H1 (cell line): ENCODE measurements around the gene KRT75. TPM values are rescaled to one million over a fixed set of nuclear protein-coding genes. Genes with fewer than 3 reads are reported as not detected.

Experiments used
- CTCF ChIA-PET: fragments of 300-600 bp; sonication (Branson Sonifier 250); formaldehyde crosslinking; loops from one replicate; lab custom pipeline; 2021; ENCODE audit not compliant: partially characterized antibody; lab: Charles Lee
- POLR2A ChIA-PET: fragments of 300-600 bp; sonication (Branson Sonifier 250); formaldehyde crosslinking; loops from one replicate; lab custom pipeline; 2021; ENCODE audit warnings: inconsistent platforms; ENCODE audit not compliant: partially characterized antibody; lab: Charles Lee
- DNase-seq, 2 experiments: peaks; one replicate each; pipeline versions ENCODE4 v3.0.0 to v3.0.0-alpha.2; 2010 to 2022; ENCODE audit warnings: low spot score in 2 of 2, low read depth in 1 of 2, mixed read lengths in 1 of 2
- FAIRE-seq: peaks from 2 replicates; lab custom pipeline; 2011; peaks lifted over from hg19 to GRCh38; lab: Jason Lieb, UNC
- H2AFZ ChIP-seq: 2 replicates; pipeline ENCODE4 v1.8.1; 2012; ENCODE audit warnings: low read length, inconsistent platforms
- H2AK5ac ChIP-seq: 2 replicates; pipeline ENCODE4 v1.6.1; 2013; ENCODE audit warnings: low read depth, low read length
- H2BK120ac ChIP-seq: replicated peaks from 2 replicates; pipeline ENCODE3; 2013; ENCODE audit warnings: low read depth, low read length, inconsistent platforms
- H2BK12ac ChIP-seq: 2 replicates; pipeline ENCODE4 v1.6.1; 2013; ENCODE audit warnings: low read depth, low read length
- H2BK15ac ChIP-seq: 2 replicates; pipeline ENCODE4 v1.6.1; 2013; ENCODE audit warnings: low read length
- H2BK20ac ChIP-seq: 2 replicates; pipeline ENCODE4 v1.6.1; 2013; ENCODE audit warnings: low read length
- H2BK5ac ChIP-seq: 2 replicates; pipeline ENCODE4 v1.6.1; 2013; ENCODE audit warnings: low read depth, low read length
- H3K14ac ChIP-seq: 2 replicates; pipeline ENCODE4 v1.6.1; 2013; ENCODE audit warnings: inconsistent platforms; ENCODE audit not compliant: insufficient read length
- H3K18ac ChIP-seq: 2 replicates; pipeline ENCODE4 v1.6.1; 2013; ENCODE audit warnings: low read length; ENCODE audit errors: extremely low read depth
- H3K23ac ChIP-seq: 2 replicates; pipeline ENCODE4 v1.6.1; 2013; ENCODE audit warnings: inconsistent platforms; ENCODE audit not compliant: insufficient read length
- H3K23me2 ChIP-seq: 2 replicates; pipeline ENCODE4 v1.6.1; 2013; ENCODE audit warnings: low read depth, low read length
- H3K27ac ChIP-seq: 2 replicates; pipeline ENCODE4 v1.6.1; 2011; ENCODE audit warnings: low read depth, low read length, inconsistent platforms
- H3K27me3 ChIP-seq, 4 experiments: replicated peaks in 1 of 4; 1 replicate in 1 of 4; 2 replicates in 3 of 4; pipeline versions ENCODE4 v1.6.1 to v1.8.1; 2011 to 2013; ENCODE audit warnings: low read length in 3 of 4, mild to moderate bottlenecking in 3 of 4, inconsistent platforms in 2 of 4, mixed read lengths in 2 of 4, moderate library complexity in 1 of 4; ENCODE audit not compliant: control insufficient read depth in 3 of 4, insufficient read depth in 3 of 4; ENCODE audit errors: extremely low read depth in 1 of 4
- H3K36me3 ChIP-seq, 4 experiments: 2 replicates each; pipeline versions ENCODE4 v1.6.1 to v1.8.1; 2011 to 2013; ENCODE audit warnings: mild to moderate bottlenecking in 4 of 4, low read length in 3 of 4, moderate library complexity in 2 of 4, control low read depth in 1 of 4, inconsistent platforms in 1 of 4; ENCODE audit not compliant: insufficient read depth in 4 of 4, control insufficient read depth in 2 of 4
- H3K4ac ChIP-seq: replicated peaks from 2 replicates; pipeline ENCODE3; 2013; ENCODE audit warnings: low read length, low read depth, mixed read lengths, inconsistent platforms; ENCODE audit not compliant: insufficient read length
- H3K4me1 ChIP-seq, 4 experiments: replicated peaks in 1 of 4; 1 replicate in 1 of 4; 2 replicates in 3 of 4; pipeline versions ENCODE4 v1.6.1 to v1.8.1; 2011 to 2013; ENCODE audit warnings: low read length in 3 of 4, inconsistent platforms in 2 of 4, mixed read lengths in 1 of 4; ENCODE audit not compliant: insufficient read depth in 4 of 4, control insufficient read depth in 3 of 4
- H3K4me2 ChIP-seq, 2 experiments: 2 replicates each; pipeline versions ENCODE4 v1.6.1 to v1.8.1; 2011 to 2013; ENCODE audit warnings: low read depth in 2 of 2, low read length in 2 of 2, control low read depth in 1 of 2, inconsistent platforms in 1 of 2, mild to moderate bottlenecking in 1 of 2; ENCODE audit not compliant: insufficient read depth in 1 of 2
- H3K4me3 ChIP-seq, 4 experiments: fragments of 200-600, 300-600 bp in 1 of 4; sonication (generic), shearing (Covaris generic), sonication (Bioruptor Twin) in 1 of 4; 2 replicates each; pipeline versions ENCODE4 v1.5.1 to v1.8.1; 2011 to 2016; ENCODE audit warnings: low read length in 4 of 4, low read depth in 3 of 4, control low read depth in 2 of 4, inconsistent platforms in 2 of 4, mild to moderate bottlenecking in 2 of 4, mixed read lengths in 1 of 4, moderate library complexity in 1 of 4; ENCODE audit not compliant: insufficient read depth in 2 of 4; ENCODE audit errors: extremely low read depth in 1 of 4
- H3K56ac ChIP-seq: replicated peaks from 2 replicates; pipeline ENCODE3; 2013; ENCODE audit warnings: low read depth, mild to moderate bottlenecking, mixed read lengths, low read length, inconsistent platforms; ENCODE audit not compliant: insufficient read length
- H3K79me1 ChIP-seq: 2 replicates; pipeline ENCODE4 v1.6.1; 2013; ENCODE audit warnings: low read depth, low read length, control low read depth
- H3K79me2 ChIP-seq, 2 experiments: 2 replicates each; pipeline versions ENCODE4 v1.6.1 to v1.8.1; 2012 to 2013; ENCODE audit warnings: low read length in 2 of 2, mild to moderate bottlenecking in 2 of 2, inconsistent platforms in 1 of 2; ENCODE audit not compliant: insufficient read depth in 2 of 2, control insufficient read depth in 1 of 2
- H3K9ac ChIP-seq, 4 experiments: replicated peaks in 1 of 4; 1 replicate in 1 of 4; 2 replicates in 3 of 4; pipeline versions ENCODE4 v1.6.1 to v1.8.1; 2011 to 2013; ENCODE audit warnings: low read depth in 3 of 4, low read length in 3 of 4, control low read depth in 2 of 4, mild to moderate bottlenecking in 2 of 4, moderate library complexity in 2 of 4, inconsistent platforms in 1 of 4; ENCODE audit errors: extremely low read depth in 1 of 4
- H3K9me3 ChIP-seq, 2 experiments: 2 replicates each; pipeline versions ENCODE4 v1.6.1 to v1.8.1; 2012 to 2013; ENCODE audit warnings: mild to moderate bottlenecking in 2 of 2, moderate library complexity in 2 of 2, control low read depth in 1 of 2, inconsistent platforms in 1 of 2, low read depth in 1 of 2, low read length in 1 of 2, mixed read lengths in 1 of 2; ENCODE audit not compliant: insufficient read depth in 2 of 2
- H4K20me1 ChIP-seq, 2 experiments: replicated peaks in 1 of 2; 2 replicates each; pipeline versions ENCODE3 to v1.8.1; 2011 to 2013; ENCODE audit warnings: inconsistent platforms in 2 of 2, low read length in 2 of 2, mild to moderate bottlenecking in 1 of 2; ENCODE audit not compliant: insufficient read depth in 2 of 2, control insufficient read depth in 1 of 2
- H4K5ac ChIP-seq: 2 replicates; pipeline ENCODE4 v1.6.1; 2013; ENCODE audit warnings: low read length, low read depth, mixed read lengths, inconsistent platforms; ENCODE audit not compliant: insufficient read length
- H4K8ac ChIP-seq: 2 replicates; pipeline ENCODE4 v1.8.0; 2013; ENCODE audit warnings: mild to moderate bottlenecking, moderate library complexity, low read length, inconsistent platforms; ENCODE audit not compliant: insufficient read depth; ENCODE audit errors: extremely low read depth
- H4K91ac ChIP-seq: replicated peaks from 2 replicates; pipeline ENCODE3; 2013; ENCODE audit warnings: low read length, mixed read lengths, inconsistent platforms; ENCODE audit not compliant: insufficient read length
- CTCF ChIP-seq, 3 experiments: IDR thresholded peaks; 1 replicate in 2 of 3; 2 replicates in 1 of 3; pipeline versions ENCODE4 v1.5.1 to v1.6.1; 2011; ENCODE audit warnings: low read length in 3 of 3, mild to moderate bottlenecking in 3 of 3, inconsistent platforms in 2 of 3, low read depth in 1 of 3, moderate library complexity in 1 of 3; ENCODE audit not compliant: insufficient read depth in 1 of 3; ENCODE audit errors: control extremely low read depth in 1 of 3
- RAD21 ChIP-seq, 2 experiments: IDR thresholded peaks in 1 of 2; conservative IDR thresholded peaks in 1 of 2; 2 replicates each; pipeline ENCODE4 v1.6.1; 2011; ENCODE audit warnings: low read depth in 2 of 2, low read length in 2 of 2, improper control_type of control experiment in 1 of 2, inconsistent platforms in 1 of 2, mild to moderate bottlenecking in 1 of 2, moderate library complexity in 1 of 2
- SIN3A ChIP-seq, 2 experiments: IDR thresholded peaks in 1 of 2; conservative IDR thresholded peaks in 1 of 2; 2 replicates each; pipeline ENCODE4 v1.6.1; 2011 to 2012; ENCODE audit warnings: low read length in 2 of 2, improper control_type of control experiment in 1 of 2, low read depth in 1 of 2, mild to moderate bottlenecking in 1 of 2
- WGBS, 2 experiments: shearing (Covaris generic) in 1 of 2; methylation state at CpG; one replicate each; pipeline versions ENCODE4 v1.1.6 to v1.1.7; 2013 to 2015; ENCODE audit warnings: low lambda C conversion rate in 2 of 2, mixed read lengths in 2 of 2, inconsistent platforms in 1 of 2, low coverage in 1 of 2, missing lambda C conversion rate in 1 of 2; ENCODE audit not compliant: insufficient replicate concordance in 2 of 2, insufficient coverage in 1 of 2, insufficient read length in 1 of 2; ENCODE audit errors: extremely low coverage in 1 of 2, missing lambda C conversion rate in 1 of 2; 5-methylcytosine and 5-hydroxymethylcytosine counted together
- polyA plus RNA-seq, 7 experiments: library from polyadenylated mRNA; depleted of rRNA in 3 of 7; stranded (reverse) in 5 of 7; unstranded in 2 of 7; fragments of >200 nt in 5 of 7; fragments of 200-250 nt in 2 of 7; gene quantifications; 1 replicate in 5 of 7; 2 replicates in 1 of 7; 4 replicates in 1 of 7; pipeline versions ENCODE4 v1.2.1 to v1.2.3, GENCODE V29; 2011 to 2013; ENCODE audit warnings: missing spikeins in 2 of 7, mixed read lengths in 2 of 7
- total RNA-seq: library from RNA; stranded (reverse); fragmentation: NEBNext Ultra II Directional; extraction: Animal tissue kit (Norgen Biotek cat#: 25700); gene quantifications from 2 replicates; pipeline ENCODE4 v1.2.1, GENCODE V29; 2021

Gene KRT75
- total and polyA plus RNA-seq, 2 of the 8 experiments (the other 6 are each of a cell fraction or from before 2014, with no cell fraction given), result not detected

DNA sequence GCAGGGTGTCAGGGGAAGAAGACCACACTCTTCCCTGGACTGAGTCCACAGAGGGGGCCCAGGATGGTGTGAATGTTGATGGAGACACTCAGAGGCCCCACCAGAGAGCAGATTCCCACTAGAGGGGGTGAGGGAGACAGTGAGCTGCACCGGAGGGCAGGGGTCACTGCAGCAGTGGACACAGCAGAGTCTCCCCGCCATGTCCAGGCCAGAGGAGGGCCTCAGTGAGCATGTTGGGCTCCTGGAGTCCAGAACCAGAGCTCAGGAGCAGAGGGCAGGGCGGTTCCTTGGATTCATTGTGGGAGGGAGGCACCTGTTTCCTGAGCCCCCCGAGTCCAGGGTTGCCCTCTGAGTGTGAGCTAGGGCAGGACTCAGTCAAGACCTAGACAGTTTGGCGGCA lies 26.3 kb downstream of the KRT75 start:
- DNase-seq, result no peak
- no peak overlapping the region for H4K8ac ChIP-seq
- no peak overlapping the region for H3K9ac ChIP-seq
- H3K4me2 ChIP-seq, result no peak overlapping the region
- H4K5ac ChIP-seq, result no peak overlapping the region
- H4K91ac ChIP-seq, result no peak overlapping the region
- H3K79me2 ChIP-seq, result no peaks in the 10 kb centered on the region
- H3K23me2 ChIP-seq, result no peaks in the 10 kb centered on the region
- H3K9me3 ChIP-seq, result peaks cover 2 to 11% of the 10 kb centered on the region in 2 experiments; a peak in 1 of 4 replicates
- H3K36me3 ChIP-seq, result no peaks in the 10 kb centered on the region
- no peaks in the 10 kb centered on the region for H3K27me3 ChIP-seq
- H2AFZ ChIP-seq, result no peak overlapping the region
- H2BK5ac ChIP-seq, result no peak overlapping the region
- H2BK15ac ChIP-seq, result no peak overlapping the region
- H3K56ac ChIP-seq, result no peak overlapping the region
- H3K79me1 ChIP-seq, result no peaks in the 10 kb centered on the region
- H3K23ac ChIP-seq, result no peak overlapping the region
- H2AK5ac ChIP-seq, result no peak overlapping the region
- H4K20me1 ChIP-seq, result no peaks in the 10 kb centered on the region
- WGBS, 2 experiments, result 92% methylated on average over 5 of the region's 5 CpGs; no CpG with 5 or more reads in 1 of the 2 experiments
- no peak overlapping the region for H3K14ac ChIP-seq
- CTCF ChIA-PET, result interaction anchor here (0.8 to 5.6 kb wide), 9 partner anchors 13 to 471 kb away, joined by 3 to 36 read pairs (median 3); partner anchors contain the start of gene KRT5
- no peak for TF ChIP-seq SIN3A (conservative IDR thresholded peaks at IDR 0.05 in 1 of 2, IDR thresholded peaks at IDR 0.05 in 1 of 2; ENCODE audit: low read depth in 1 of 2, low read length in 2 of 2)
- TF ChIP-seq CTCF (IDR thresholded peaks at IDR 0.05; ENCODE audit: control extremely low read depth in 1 of 3, insufficient read depth in 1 of 3, low read depth in 1 of 3, low read length in 3 of 3), result peak; percentile 26 to 50 (median 28)
- peak; percentile 18 to 24; a peak in 2 of 4 replicates for TF ChIP-seq RAD21 (IDR thresholded peaks at IDR 0.05 in 1 of 2, conservative IDR thresholded peaks at IDR 0.05 in 1 of 2; ENCODE audit: low read depth in 2 of 2, low read length in 2 of 2)
- TF ChIP-seq, all 59 proteins: peak for 2
- no peak for FAIRE-seq
- Histone ChIP-seq H3K4me1 (peaks cover 0 to 2% (median under 1%) of the 10 kb centered on the region in 4 experiments; a peak in 1 of 7 replicates), H3K4ac (no peak overlapping the region), H3K4me3 (no peak overlapping the region), H2BK12ac (no peak overlapping the region), H3K18ac (no peak overlapping the region), H2BK120ac (no peak overlapping the region), H3K27ac (no peak overlapping the region), H2BK20ac (no peak overlapping the region)
- POLR2A ChIA-PET, result no interaction called here
